DND-41 (cell line): ENCODE results near the gene PAAF1.

Experiments
- ATAC-seq: fragments of 200-7000 bp; cut with Tn5 transposase; 3 replicates; pipeline ENCODE4 v1.9.1; 2021; ENCODE audit warnings: low read depth; ENCODE audit not compliant: insufficient read depth
- DNase-seq: peaks from one replicate; pipeline ENCODE4 v3.0.0-alpha.2; 2020
- H2AFZ ChIP-seq: 2 replicates; pipeline ENCODE4 v1.6.0; 2012; ENCODE audit warnings: low read depth, low read length
- H3K27ac ChIP-seq: 2 replicates; pipeline ENCODE4 v1.5.1; 2012; ENCODE audit warnings: low read length, inconsistent platforms
- H3K27me3 ChIP-seq: fragments of 200-600 bp; sonication (generic); 2 replicates; pipeline ENCODE4 v1.6.0; 2012; ENCODE audit warnings: low read length, mild to moderate bottlenecking, inconsistent platforms; ENCODE audit not compliant: insufficient read depth, poor library complexity
- H3K36me3 ChIP-seq: 2 replicates; pipeline ENCODE4 v1.5.1; 2012; ENCODE audit warnings: low read length, inconsistent platforms; ENCODE audit not compliant: insufficient read depth
- H3K4me1 ChIP-seq: 2 replicates; pipeline ENCODE4 v1.5.1; 2012; ENCODE audit warnings: mild to moderate bottlenecking, low read length; ENCODE audit not compliant: insufficient read depth
- H3K4me2 ChIP-seq: 2 replicates; pipeline ENCODE4 v1.6.0; 2012; ENCODE audit warnings: mild to moderate bottlenecking, moderate library complexity, low read length, inconsistent platforms; ENCODE audit not compliant: insufficient read depth
- H3K4me3 ChIP-seq, 2 experiments: fragments of 200-600 bp in 1 of 2; shearing (Covaris generic) in 1 of 2; 2 replicates each; pipeline ENCODE4 v1.5.1; 2012 to 2016; ENCODE audit warnings: inconsistent platforms in 2 of 2, low read length in 2 of 2, mild to moderate bottlenecking in 2 of 2, low read depth in 1 of 2, moderate library complexity in 1 of 2
- H3K79me2 ChIP-seq: 2 replicates; pipeline ENCODE4 v1.6.0; 2012; ENCODE audit warnings: low read length, inconsistent platforms; ENCODE audit not compliant: insufficient read depth
- H3K9ac ChIP-seq: 2 replicates; pipeline ENCODE4 v1.6.0; 2012; ENCODE audit warnings: low read depth, mild to moderate bottlenecking, inconsistent platforms, low read length, moderate library complexity
- H3K9me3 ChIP-seq: 2 replicates; pipeline ENCODE4 v1.5.1; 2012; ENCODE audit warnings: low read length, moderate library complexity, mild to moderate bottlenecking, inconsistent platforms; ENCODE audit not compliant: insufficient read depth, severe bottlenecking
- H4K20me1 ChIP-seq: 2 replicates; pipeline ENCODE4 v1.6.0; 2012; ENCODE audit warnings: low read length; ENCODE audit not compliant: insufficient read depth
- CTCF ChIP-seq: IDR thresholded peaks from 2 replicates; pipeline ENCODE4 v1.5.1; 2012; ENCODE audit warnings: borderline replicate concordance, low read length, moderate library complexity, mild to moderate bottlenecking; ENCODE audit not compliant: poor library complexity, severe bottlenecking; ENCODE audit errors: extremely low read depth
- EZH2 ChIP-seq: IDR thresholded peaks from 3 replicates; pipeline ENCODE4 v1.6.1; 2012; ENCODE audit warnings: borderline replicate concordance, low read depth, mild to moderate bottlenecking, moderate library complexity, low read length, inconsistent platforms; ENCODE audit not compliant: severe bottlenecking

The PAAF1 gene

GRCh38 chr11:73945396-73945795, 68.6 kb downstream of the PAAF1 start:
- no peaks in the 10 kb centered on the region for H3K27me3 ChIP-seq
- H3K9ac ChIP-seq = no peak overlapping the region
- no peak overlapping the region for H2AFZ ChIP-seq
- peaks cover 9% of the 10 kb centered on the region for H3K9me3 ChIP-seq
- no peak overlapping the region for H3K4me3 ChIP-seq
- no peak overlapping the region for H3K4me2 ChIP-seq
- TF ChIP-seq EZH2 (no peak), CTCF (no peak)
- H3K79me2 ChIP-seq = no peaks in the 10 kb centered on the region
- no peak overlapping the region for H3K27ac ChIP-seq
- ATAC-seq (no peak), DNase-seq (no peak)
- no peaks in the 10 kb centered on the region for H4K20me1 ChIP-seq
- no peaks in the 10 kb centered on the region for H3K36me3 ChIP-seq
- no peaks in the 10 kb centered on the region for H3K4me1 ChIP-seq

GRCh38 chr11:73946798-73947458, 70.1 kb downstream of the PAAF1 start:
- TF ChIP-seq CTCF (no peak), EZH2 (no peak)
- Histone ChIP-seq H3K9me3 (peaks cover 2% of the 10 kb centered on the region), H4K20me1 (no peaks in the 10 kb centered on the region), H3K4me1 (no peaks in the 10 kb centered on the region), H3K36me3 (no peaks in the 10 kb centered on the region), H3K79me2 (no peaks in the 10 kb centered on the region), H3K27ac (no peak overlapping the region), H3K4me2 (no peak overlapping the region), H2AFZ (no peak overlapping the region), H3K4me3 (no peak overlapping the region), H3K27me3 (no peaks in the 10 kb centered on the region), H3K9ac (no peak overlapping the region)
- DNase-seq (no peak), ATAC-seq (no peak)

GRCh38 chr11:73949246-73949645, 72.4 kb downstream of the PAAF1 start:
- DNase-seq = no peak
- H3K4me2 ChIP-seq = no peak overlapping the region
- H3K36me3 ChIP-seq = no peaks in the 10 kb centered on the region
- H3K4me1 ChIP-seq = no peaks in the 10 kb centered on the region
- H3K27me3 ChIP-seq = no peaks in the 10 kb centered on the region
- no peak overlapping the region for H3K4me3 ChIP-seq
- no peaks in the 10 kb centered on the region for H3K79me2 ChIP-seq
- H4K20me1 ChIP-seq = no peaks in the 10 kb centered on the region
- peaks cover 2% of the 10 kb centered on the region for H3K9me3 ChIP-seq
- H3K27ac ChIP-seq = no peak overlapping the region
- H2AFZ ChIP-seq = no peak overlapping the region
- no peak for ATAC-seq
- H3K9ac ChIP-seq = no peak overlapping the region
- TF ChIP-seq CTCF = no peak
- TF ChIP-seq EZH2 = no peak
